Endothelial cell of umbilical vein (primary cell): Measurements from ENCODE around the gene NPDC1. TPM values are rescaled to one million over a fixed set of nuclear protein-coding genes. Genes with fewer than 3 reads are reported as not detected.

Experiments
- BruUV-seq: library from RNA; stranded (reverse); fragments of 400-500 nt; replicated peaks from 2 replicates; lab custom pipeline; 2021; lab: Mats Ljungman, UMichigan
- CTCF ChIA-PET: fragments of 300-600, 350-600 bp; sonication (Branson Sonifier 250); formaldehyde crosslinking; loops from one replicate; lab custom pipeline; 2021; ENCODE audit warnings: antibody characterized with exemption, inconsistent platforms; lab: Charles Lee
- POLR2A ChIA-PET: fragments of 300-600, 350-600 bp; sonication (Branson Sonifier 250); formaldehyde crosslinking; loops from one replicate; lab custom pipeline; 2021; ENCODE audit warnings: antibody characterized with exemption, inconsistent platforms; lab: Charles Lee
- DNase-seq: peaks from one replicate; pipeline ENCODE4 v3.0.0-alpha.2; 2011; ENCODE audit warnings: low read depth, low spot score
- FAIRE-seq: peaks from 2 replicates; lab custom pipeline; 2011; peaks lifted over from hg19 to GRCh38; lab: Jason Lieb, UNC
- H2AFZ ChIP-seq: 2 replicates; pipeline ENCODE4 v1.6.0; 2012; ENCODE audit warnings: low read depth, low read length, control low read depth, inconsistent platforms
- H3K27ac ChIP-seq: 2 replicates; pipeline ENCODE4 v1.5.1; 2011; ENCODE audit warnings: low read depth, mild to moderate bottlenecking, control low read depth, low read length, moderate library complexity; ENCODE audit not compliant: insufficient read depth
- H3K27me3 ChIP-seq, 2 experiments: 2 replicates each; pipeline versions ENCODE4 v1.6.0 to v1.6.1; 2011; ENCODE audit warnings: low read length in 2 of 2, mixed read lengths in 1 of 2; ENCODE audit not compliant: control insufficient read depth in 2 of 2, insufficient read depth in 2 of 2
- H3K36me3 ChIP-seq, 2 experiments: 2 replicates in 1 of 2; 3 replicates in 1 of 2; pipeline ENCODE4 v1.5.1; 2011; ENCODE audit warnings: low read length in 2 of 2, mild to moderate bottlenecking in 1 of 2, moderate library complexity in 1 of 2; ENCODE audit not compliant: control insufficient read depth in 2 of 2, insufficient read depth in 2 of 2; ENCODE audit errors: extremely low read depth in 1 of 2
- H3K4me1 ChIP-seq: 3 replicates; pipeline ENCODE4 v1.5.1; 2011; ENCODE audit warnings: mild to moderate bottlenecking, low read length; ENCODE audit not compliant: control insufficient read depth, insufficient read depth; ENCODE audit errors: extremely low read depth
- H3K4me2 ChIP-seq: 2 replicates; pipeline ENCODE4 v1.6.1; 2011; ENCODE audit warnings: low read length, control low read depth, mixed read lengths; ENCODE audit not compliant: insufficient read depth
- H3K4me3 ChIP-seq, 3 experiments: fragments of 200-600 bp in 1 of 3; sonication (generic), shearing (Covaris generic) in 1 of 3; replicated peaks in 1 of 3; 2 replicates each; pipeline ENCODE4 v1.5.1; 2011 to 2016; ENCODE audit warnings: control low read depth in 3 of 3, low read length in 3 of 3, mild to moderate bottlenecking in 2 of 3, inconsistent platforms in 1 of 3, low read depth in 1 of 3, moderate library complexity in 1 of 3; ENCODE audit not compliant: insufficient read depth in 1 of 3
- H3K79me2 ChIP-seq: 2 replicates; pipeline ENCODE4 v1.6.0; 2012; ENCODE audit warnings: low read length, inconsistent platforms; ENCODE audit not compliant: control insufficient read depth, insufficient read depth
- H3K9ac ChIP-seq: replicated peaks from 2 replicates; pipeline ENCODE3; 2011; ENCODE audit warnings: low read length, control low read depth; ENCODE audit not compliant: insufficient read depth; ENCODE audit errors: extremely low read depth
- H3K9me1 ChIP-seq: replicated peaks from 3 replicates; pipeline ENCODE4 v1.6.0; 2011; ENCODE audit warnings: mild to moderate bottlenecking, low read length; ENCODE audit not compliant: control insufficient read depth, insufficient read depth; ENCODE audit errors: extremely low read depth
- H3K9me3 ChIP-seq: replicated peaks from 2 replicates; pipeline ENCODE4 v1.5.1; 2012; ENCODE audit warnings: low read length, inconsistent platforms; ENCODE audit not compliant: control insufficient read depth, insufficient read depth
- H4K20me1 ChIP-seq: replicated peaks from 2 replicates; pipeline ENCODE3; 2011; ENCODE audit warnings: mild to moderate bottlenecking, low read length; ENCODE audit not compliant: control insufficient read depth, insufficient read depth; ENCODE audit errors: extremely low read depth
- EZH2 ChIP-seq: IDR thresholded peaks from 2 replicates; pipeline ENCODE4 v1.6.1; 2012; ENCODE audit warnings: borderline replicate concordance, low read depth, mild to moderate bottlenecking, moderate library complexity, low read length, inconsistent platforms; ENCODE audit not compliant: severe bottlenecking
- JUN ChIP-seq: IDR thresholded peaks from 2 replicates; pipeline ENCODE4 v1.6.1; 2011; ENCODE audit warnings: borderline replicate concordance, low read depth; ENCODE audit not compliant: insufficient read length, insufficient read depth
- MYC ChIP-seq: IDR thresholded peaks from one replicate; pipeline ENCODE4 v1.6.1; 2011; ENCODE audit warnings: mild to moderate bottlenecking, low read depth, low read length
- POLR2A ChIP-seq: IDR thresholded peaks from 2 replicates; pipeline ENCODE4 v1.6.1; 2012; ENCODE audit warnings: low read depth, mild to moderate bottlenecking, control low read depth, low read length
- POLR2AphosphoS5 ChIP-seq: IDR thresholded peaks from 2 replicates; pipeline ENCODE4 v1.6.1; 2012; ENCODE audit warnings: low read depth, mild to moderate bottlenecking, control low read depth, low read length, moderate library complexity; ENCODE audit not compliant: insufficient read depth
- dilution Hi-C: fragments of 300-500 bp; cut with MboI; formaldehyde crosslinking; loops from one replicate; pipeline ENCODE4 v1.15.0; 2019; ENCODE audit warnings: low sequenced_read_pairs; ENCODE audit not compliant: extremely low pct_ligation_motif_present
- intact Hi-C: fragments of 100-400 bp; cut with micrococcal nuclease; formaldehyde crosslinking; loops from one replicate; pipeline ENCODE4 v1.10.0; 2022
- polyA plus RNA-seq, 4 experiments: library from polyadenylated mRNA; depleted of rRNA in 3 of 4; stranded (reverse) in 3 of 4; unstranded in 1 of 4; fragments of >200 nt; gene quantifications; 2 replicates each; pipeline versions ENCODE4 v1.2.1 to v1.2.3, GENCODE V29; 2011 to 2012; ENCODE audit warnings: missing spikeins in 1 of 4
- total RNA-seq: library from RNA; stranded (reverse); gene quantifications from 2 replicates; pipeline ENCODE4 v1.2.3, GENCODE V29; 2021
- TF ChIP-seq, protein P1 (sequence below), 2 donors: IDR thresholded peaks; 1 replicate in 1 of 2; 2 replicates in 1 of 2; pipeline ENCODE4 v1.5.1; 2011; ENCODE audit warnings: low read length in 2 of 2, mild to moderate bottlenecking in 2 of 2, moderate library complexity in 2 of 2, control low read depth in 1 of 2, inconsistent platforms in 1 of 2, low read depth in 1 of 2; ENCODE audit not compliant: insufficient read depth in 1 of 2; ENCODE audit errors: extremely low read depth in 1 of 2
- TF ChIP-seq, protein P2 (sequence below): IDR thresholded peaks from 2 replicates; pipeline ENCODE4 v1.6.1; 2011; ENCODE audit not compliant: insufficient read depth, insufficient read length

The NPDC1 gene
- total and polyA plus RNA-seq, 2 donors (not counting 3 experiments of a cell fraction or from before 2014, with no cell fraction given) = 115 to 181 TPM

DNA sequence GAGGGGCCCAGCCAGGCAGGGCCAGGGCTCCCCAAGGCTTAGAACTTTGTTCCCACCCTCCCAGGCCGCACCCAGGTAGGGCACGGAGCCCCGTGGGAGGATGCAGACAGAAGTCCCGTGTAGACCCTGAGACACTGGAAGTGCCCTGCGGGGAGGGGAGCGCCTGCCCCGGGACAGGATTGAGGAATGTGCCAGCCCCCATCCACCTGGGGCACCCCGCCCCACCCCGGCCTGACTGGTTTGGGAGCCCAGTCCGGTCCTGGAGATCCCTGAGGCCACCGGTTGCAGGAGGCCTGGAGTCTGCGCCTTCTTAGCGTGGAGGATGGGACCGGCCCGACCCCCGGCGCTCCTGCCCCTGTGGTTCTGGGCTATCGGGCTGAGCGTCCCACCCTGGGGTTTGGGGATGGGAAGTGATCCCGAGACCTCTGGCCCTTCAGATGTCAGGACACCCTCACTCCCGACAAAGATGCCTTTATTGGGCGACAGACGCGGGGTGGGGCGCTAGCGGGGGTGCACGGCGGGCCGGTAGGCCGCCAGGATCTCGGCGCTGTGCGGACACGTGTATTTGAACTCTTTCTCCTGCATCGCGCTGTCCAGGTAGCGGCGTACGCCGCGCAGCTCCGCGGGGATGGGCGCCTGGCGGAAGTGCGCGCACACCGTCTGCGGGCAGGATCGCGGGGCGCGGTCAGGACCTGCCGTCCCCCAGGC, 51.6 kb downstream of the NPDC1 start:
- no peak overlapping the region for H3K27ac ChIP-seq
- POLR2A ChIA-PET = no interaction called here
- CTCF ChIA-PET = interaction anchor here (0.6 to 1.4 kb wide), 3 partner anchors 16 to 46 kb away, joined by 3 to 6 read pairs (median 4); no protein-coding TSS in a partner anchor

More for the DNA sequence above, 51.6 kb downstream of the NPDC1 start:
- BruUV-seq = no TSS peak
- Histone ChIP-seq H2AFZ (no peak overlapping the region), H3K4me1 (peaks cover 32% of the 10 kb centered on the region), H4K20me1 (no peaks in the 10 kb centered on the region), H3K4me2 (no peak overlapping the region), H3K4me3 (no peak overlapping the region), H3K36me3 (no peaks in the 10 kb centered on the region), H3K9me1 (no peaks in the 10 kb centered on the region), H3K9me3 (no peaks in the 10 kb centered on the region), H3K9ac (no peak overlapping the region), H3K79me2 (peaks cover 9% of the 10 kb centered on the region), H3K27me3 (no peaks in the 10 kb centered on the region)
- dilution Hi-C loops = no loop called here
- DNase-seq = no peak
- FAIRE-seq = no peak
- TF ChIP-seq MYC (no peak), POLR2AphosphoS5 (no peak), POLR2A (no peak), EZH2 (no peak), JUN (no peak)
- TF ChIP-seq, protein P1, sequence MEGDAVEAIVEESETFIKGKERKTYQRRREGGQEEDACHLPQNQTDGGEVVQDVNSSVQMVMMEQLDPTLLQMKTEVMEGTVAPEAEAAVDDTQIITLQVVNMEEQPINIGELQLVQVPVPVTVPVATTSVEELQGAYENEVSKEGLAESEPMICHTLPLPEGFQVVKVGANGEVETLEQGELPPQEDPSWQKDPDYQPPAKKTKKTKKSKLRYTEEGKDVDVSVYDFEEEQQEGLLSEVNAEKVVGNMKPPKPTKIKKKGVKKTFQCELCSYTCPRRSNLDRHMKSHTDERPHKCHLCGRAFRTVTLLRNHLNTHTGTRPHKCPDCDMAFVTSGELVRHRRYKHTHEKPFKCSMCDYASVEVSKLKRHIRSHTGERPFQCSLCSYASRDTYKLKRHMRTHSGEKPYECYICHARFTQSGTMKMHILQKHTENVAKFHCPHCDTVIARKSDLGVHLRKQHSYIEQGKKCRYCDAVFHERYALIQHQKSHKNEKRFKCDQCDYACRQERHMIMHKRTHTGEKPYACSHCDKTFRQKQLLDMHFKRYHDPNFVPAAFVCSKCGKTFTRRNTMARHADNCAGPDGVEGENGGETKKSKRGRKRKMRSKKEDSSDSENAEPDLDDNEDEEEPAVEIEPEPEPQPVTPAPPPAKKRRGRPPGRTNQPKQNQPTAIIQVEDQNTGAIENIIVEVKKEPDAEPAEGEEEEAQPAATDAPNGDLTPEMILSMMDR (IDR thresholded peaks at IDR 0.05; ENCODE audit: extremely low read depth in 1 of 2, insufficient read depth in 1 of 2, low read depth in 1 of 2, low read length in 2 of 2) = no peak
- TF ChIP-seq, protein P2, sequence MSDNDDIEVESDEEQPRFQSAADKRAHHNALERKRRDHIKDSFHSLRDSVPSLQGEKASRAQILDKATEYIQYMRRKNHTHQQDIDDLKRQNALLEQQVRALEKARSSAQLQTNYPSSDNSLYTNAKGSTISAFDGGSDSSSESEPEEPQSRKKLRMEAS = no peak
- intact Hi-C loops = loop anchor here (5.0 kb wide), 1 partner anchor 47 kb away; the partner anchor contains the start of gene C8G
